AG04449 (cell line): ENCODE results near the gene ACOX2.

ENCODE experiments used
- CTCF ChIA-PET: fragments of 350-600 bp; formaldehyde crosslinking; extraction: SDS; loops from one replicate; lab custom pipeline; 2021; ENCODE audit warnings: antibody characterized with exemption; lab: Yijun Ruan, JAX
- POLR2A ChIA-PET: fragments of 400-600, 350-600 bp; formaldehyde crosslinking; extraction: SDS; loops from one replicate; lab custom pipeline; 2020; ENCODE audit warnings: antibody characterized with exemption, inconsistent platforms; lab: Yijun Ruan, JAX
- DNase-seq: peaks from one replicate; pipeline ENCODE4 v3.0.0-alpha.2; 2010; ENCODE audit warnings: low read depth, low spot score
- H3K4me3 ChIP-seq: 2 replicates; pipeline ENCODE4 v1.5.1; 2011; ENCODE audit warnings: low read depth, mild to moderate bottlenecking, control low read depth, low read length
- CTCF ChIP-seq: IDR thresholded peaks from one replicate; pipeline ENCODE4 v1.5.1; 2011; ENCODE audit warnings: mild to moderate bottlenecking, moderate library complexity, low read length, control low read depth, inconsistent platforms; ENCODE audit not compliant: insufficient read depth; ENCODE audit errors: missing control alignments

Gene ACOX2

GRCh38 chr3:58518291-58518789 lies 18.6 kb downstream of the ACOX2 start:
- no peak overlapping the region for H3K4me3 ChIP-seq
- ChIA-PET CTCF (interaction anchor here (1.0 to 15.5 kb wide), 3 partner anchors 14 to 198 kb away, joined by 3 to 105 read pairs (median 3); no protein-coding TSS in a partner anchor), POLR2A (no interaction called here)
- DNase-seq = no peak
- TF ChIP-seq CTCF = no peak

GRCh38 chr3:58514405-58514804 lies 22.6 kb downstream of the ACOX2 start:
- no peak overlapping the region for H3K4me3 ChIP-seq
- no peak for DNase-seq
- no peak for TF ChIP-seq CTCF
- ChIA-PET CTCF (interaction anchor here (1.5 to 15.5 kb wide), 3 partner anchors 10 to 22 kb away, joined by 3 to 105 read pairs (median 12); partner anchors contain the start of gene KCTD6), POLR2A (no interaction called here)

- CTCF ChIA-PET = interaction anchor here (0.6 to 1.3 kb wide), 3 partner anchors 17 to 187 kb away, joined by 3 to 5 read pairs (median 4); partner anchors contain the start of gene KCTD6
- DNase-seq = no peak
- POLR2A ChIA-PET = no interaction called here
- no peak for TF ChIP-seq CTCF
- H3K4me3 ChIP-seq = no peak overlapping the region
Observed at GRCh38 chr3:58508437-58508836, 28.6 kb downstream of the ACOX2 start.

- POLR2A ChIA-PET = no interaction called here
- no peak for TF ChIP-seq CTCF
- no peak for DNase-seq
- H3K4me3 ChIP-seq = no peak overlapping the region
- CTCF ChIA-PET = interaction anchor here (0.6 to 2.0 kb wide), 5 partner anchors 16 to 330 kb away, joined by 3 to 8 read pairs (median 4); partner anchors contain the start of genes HTD2, KCTD6 and RPP14
Observed at GRCh38 chr3:58507356-58508078, 29.5 kb downstream of the ACOX2 start.

GRCh38 chr3:58502872-58503271 lies 34.1 kb downstream of the ACOX2 start:
- ChIA-PET POLR2A (no interaction called here), CTCF (interaction anchor here (1.3 kb wide), 1 partner anchor 27 kb away, joined by 3 read pairs; no protein-coding TSS in a partner anchor)
- H3K4me3 ChIP-seq = no peak overlapping the region
- TF ChIP-seq CTCF = no peak
- DNase-seq = no peak

- no peak for DNase-seq
- H3K4me3 ChIP-seq = no peak overlapping the region
- ChIA-PET POLR2A (no interaction called here), CTCF (interaction anchor here (2.1 kb wide), 1 partner anchor 9 kb away, joined by 7 read pairs; no protein-coding TSS in a partner anchor)
- TF ChIP-seq CTCF = no peak
Observed at GRCh38 chr3:58497097-58497496, 39.9 kb downstream of the ACOX2 start.
